GM12878 (cell line): ENCODE data around the gene RNF112. TPM values are rescaled to one million over a fixed set of nuclear protein-coding genes. Genes with fewer than 3 reads are reported as not detected.

ENCODE experiments used
- ASH2L ChIP-seq: fragments of 300-600, 200-600 bp; sonication (generic); IDR thresholded peaks from 2 replicates; pipeline ENCODE4 v1.6.1; 2017; ENCODE audit warnings: low read depth, mild to moderate bottlenecking, borderline replicate concordance
- CBFB ChIP-seq: IDR thresholded peaks from 2 replicates; pipeline ENCODE4 v1.6.1; 2016; ENCODE audit warnings: antibody characterized with exemption, low read depth
- CEBPB ChIP-seq, 2 experiments: fragments of 150-350 bp in 1 of 2; IDR thresholded peaks; 2 replicates each; pipeline ENCODE4 v1.6.1; 2012 to 2014; ENCODE audit warnings: low read depth in 2 of 2, low read length in 2 of 2, borderline replicate concordance in 1 of 2, inconsistent platforms in 1 of 2
- CREB1 ChIP-seq: IDR thresholded peaks from 2 replicates; pipeline ENCODE4 v1.6.1; 2012; ENCODE audit warnings: low read depth, mild to moderate bottlenecking, inconsistent platforms
- CREM ChIP-seq: IDR thresholded peaks from 2 replicates; pipeline ENCODE4 v1.6.1; 2014; ENCODE audit warnings: antibody characterized with exemption, low read depth
- FOXM1 ChIP-seq: IDR thresholded peaks from 2 replicates; pipeline ENCODE4 v1.6.1; 2012; ENCODE audit warnings: low read depth, mild to moderate bottlenecking, inconsistent platforms, low read length, moderate library complexity
- IKZF1 ChIP-seq: fragments of 450-650 bp; conservative IDR thresholded peaks from 2 replicates; pipeline ENCODE4 v1.6.1; 2017; ENCODE audit warnings: antibody characterized with exemption, mild to moderate bottlenecking
- JUNB ChIP-seq: IDR thresholded peaks from 2 replicates; pipeline ENCODE4 v1.6.1; 2016; ENCODE audit warnings: antibody characterized with exemption, mild to moderate bottlenecking
- KAT2A ChIP-seq: conservative IDR thresholded peaks from 2 replicates; pipeline ENCODE4 v1.6.1; 2011; ENCODE audit warnings: low read depth, low read length; ENCODE audit not compliant: control insufficient read depth
- MYB ChIP-seq: fragments of 150-350 bp; IDR thresholded peaks from 2 replicates; pipeline ENCODE4 v1.6.1; 2014; ENCODE audit warnings: mild to moderate bottlenecking, low read depth, low read length, borderline replicate concordance
- MYC ChIP-seq: IDR thresholded peaks from 2 replicates; pipeline ENCODE4 v1.6.1; 2011; ENCODE audit warnings: mild to moderate bottlenecking, low read length, moderate library complexity, inconsistent platforms; ENCODE audit not compliant: insufficient read depth, insufficient replicate concordance, insufficient read length, severe bottlenecking
- NFIC ChIP-seq: IDR thresholded peaks from 2 replicates; pipeline ENCODE4 v1.6.1; 2012; ENCODE audit warnings: low read depth, mild to moderate bottlenecking, inconsistent platforms, low read length, moderate library complexity
- NR2C1 ChIP-seq: fragments of 450-650 bp; IDR thresholded peaks from 2 replicates; pipeline ENCODE4 v1.6.1; 2017; ENCODE audit warnings: antibody characterized with exemption, mild to moderate bottlenecking, moderate library complexity
- NR2F1 ChIP-seq: fragments of 450-650 bp; conservative IDR thresholded peaks from 2 replicates; pipeline ENCODE4 v1.6.1; 2017; ENCODE audit warnings: mild to moderate bottlenecking
- NRF1 ChIP-seq: conservative IDR thresholded peaks from 2 replicates; pipeline ENCODE4 v1.6.1; 2011; ENCODE audit warnings: mild to moderate bottlenecking, low read depth, low read length, improper control_type of control experiment
- PML ChIP-seq: IDR thresholded peaks from 2 replicates; pipeline ENCODE4 v1.6.1; 2012; ENCODE audit warnings: low read length, inconsistent platforms
- POLR2AphosphoS5 ChIP-seq: IDR thresholded peaks from 2 replicates; pipeline ENCODE4 v1.6.1; 2011; ENCODE audit warnings: mild to moderate bottlenecking, low read length, inconsistent platforms
- RB1 ChIP-seq: fragments of 450-650 bp; formaldehyde crosslinking; IDR thresholded peaks from 2 replicates; pipeline ENCODE4 v1.6.1; 2017; ENCODE audit warnings: mild to moderate bottlenecking, borderline replicate concordance
- SREBF2 ChIP-seq: IDR thresholded peaks from 2 replicates; pipeline ENCODE4 v1.6.1; 2012; ENCODE audit warnings: mild to moderate bottlenecking, low read length
- SRF ChIP-seq, 2 experiments: IDR thresholded peaks; 2 replicates each; pipeline ENCODE4 v1.6.1; 2011; ENCODE audit warnings: low read depth in 2 of 2, low read length in 2 of 2, mild to moderate bottlenecking in 1 of 2, moderate library complexity in 1 of 2
- STAT1 ChIP-seq: fragments of 450-650 bp; conservative IDR thresholded peaks from 2 replicates; pipeline ENCODE4 v1.6.1; 2014; ENCODE audit warnings: antibody characterized with exemption, mild to moderate bottlenecking
- TAF1 ChIP-seq: IDR thresholded peaks from 2 replicates; pipeline ENCODE4 v1.6.1; 2011; ENCODE audit warnings: mild to moderate bottlenecking, low read depth, low read length, borderline replicate concordance
- WRNIP1 ChIP-seq: IDR thresholded peaks from 2 replicates; pipeline ENCODE4 v1.6.1; 2011; ENCODE audit warnings: low read depth, low read length, improper control_type of control experiment, borderline replicate concordance
- YY1 ChIP-seq: IDR thresholded peaks from 2 replicates; pipeline ENCODE4 v1.6.1; 2011; ENCODE audit warnings: low read depth, mild to moderate bottlenecking, low read length
- ZNF622 ChIP-seq: fragments of 450-650 bp; IDR thresholded peaks from 2 replicates; pipeline ENCODE4 v1.6.1; 2017; ENCODE audit warnings: mild to moderate bottlenecking, inconsistent platforms
- polyA plus RNA-seq, 11 experiments: library from polyadenylated mRNA; depleted of rRNA in 4 of 11; unstranded in 6 of 11; stranded (reverse) in 5 of 11; fragments of >200 nt; fragmentation: Nextera tagmentation in 4 of 11; fragmentation: Illumina TruSeq in 1 of 11; extraction: Ambion mirVana in 4 of 11; extraction: Trizol in 1 of 11; gene quantifications; 1 replicate in 1 of 11; 2 replicates in 10 of 11; pipeline versions ENCODE4 v1.2.1 to v1.2.3, GENCODE V29; 2011 to 2016; ENCODE audit warnings: inconsistent platforms in 2 of 11, missing spikeins in 2 of 11, low read depth in 1 of 11
- total RNA-seq, 4 experiments: library from RNA; depleted of rRNA in 3 of 4; stranded (reverse); fragments of >200 nt in 3 of 4; fragmentation: Illumina TruSeq in 1 of 4; extraction: Trizol in 1 of 4; gene quantifications; 2 replicates each; pipeline versions ENCODE4 v1.2.1 to v1.2.3, GENCODE V29; 2013 to 2021
- TF ChIP-seq, protein P1 (sequence below): fragments of 450-650 bp; IDR thresholded peaks from 2 replicates; pipeline ENCODE4 v1.6.1; 2017; ENCODE audit warnings: mild to moderate bottlenecking
- TF ChIP-seq, protein P2 (sequence below): IDR thresholded peaks from 2 replicates; pipeline ENCODE4 v1.6.1; 2011; ENCODE audit warnings: borderline replicate concordance, low read depth, mild to moderate bottlenecking, moderate library complexity, mixed read lengths, low read length; ENCODE audit not compliant: insufficient read depth; ENCODE audit errors: extremely low read length
- TF ChIP-seq, protein P3 (sequence below): IDR thresholded peaks from 2 replicates; pipeline ENCODE4 v1.6.1; 2012; ENCODE audit warnings: low read length, inconsistent platforms

RNF112 gene
- total and polyA plus RNA-seq, 10 of the 15 experiments (the other 5 are each of a cell fraction or from before 2014, with no cell fraction given): not detected

DNA sequence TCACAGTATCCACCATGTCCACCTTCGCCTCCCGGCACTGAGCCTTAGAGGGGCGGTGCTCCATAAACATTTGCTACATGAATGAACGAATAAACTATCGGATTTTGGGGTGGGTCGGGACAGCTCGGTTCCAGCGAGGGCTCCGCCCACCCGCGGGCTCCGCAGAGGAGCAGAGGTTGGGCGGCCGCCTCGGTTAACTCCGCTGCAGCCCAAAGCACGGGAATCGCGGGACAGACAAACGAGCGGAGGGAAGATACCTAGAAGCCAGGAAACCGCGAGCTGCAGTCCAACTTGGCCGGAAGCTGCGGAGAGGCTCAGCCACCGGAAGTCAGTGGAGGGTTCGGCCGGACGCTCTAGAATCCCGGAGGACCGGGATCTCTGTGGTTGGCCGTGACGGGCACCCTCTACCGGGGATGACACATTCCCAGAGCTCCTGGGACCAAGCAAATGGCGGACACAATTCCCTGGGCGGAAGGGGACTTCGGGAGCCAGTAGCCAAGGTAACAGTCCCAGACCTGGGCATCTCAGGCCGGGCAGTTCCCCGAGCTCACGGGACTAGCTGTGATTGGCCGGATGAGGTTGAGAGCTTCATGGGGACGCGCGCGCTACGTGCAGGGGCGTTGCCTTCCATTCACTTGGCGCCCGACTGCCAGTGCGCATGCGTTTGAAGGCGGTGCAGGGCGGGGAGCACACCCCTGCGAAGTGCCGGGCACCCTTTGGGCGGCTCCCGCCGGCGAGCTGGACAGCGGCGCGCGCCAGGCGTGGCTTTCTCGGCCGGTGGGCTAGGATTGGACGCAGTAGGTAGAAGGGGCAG lies 33.2 kb upstream of the RNF112 start (continued):
- TF ChIP-seq MYB (no peak), NR2F1 (no peak), KAT2A (no peak), CREM (peak; percentile 31; the same call in 1 of the 2 replicates), PML (peak; percentile 90; the same call in 1 of the 2 replicates), NRF1 (peak; percentile 96), ASH2L (peak; percentile 56; the same call in 1 of the 2 replicates), SREBF2 (no peak), POLR2AphosphoS5 (peak; percentile 83), YY1 (peak; percentile 82), FOXM1 (no peak), CBFB (peak; percentile 88), ZNF622 (no peak), RB1 (peak; percentile 32; the same call in 1 of the 2 replicates), IKZF1 (peak; percentile 90), CREB1 (0 out of 2 replicates have a peak, but pooled peaks have one; percentile 47), CEBPB (IDR thresholded peaks at IDR 0.05; ENCODE audit: borderline replicate concordance in 1 of 2, low read depth in 2 of 2, low read length in 2 of 2) (no peak), SRF (IDR thresholded peaks at IDR 0.05; ENCODE audit: low read depth in 2 of 2, low read length in 2 of 2) (0 out of 4 replicates have a peak, but pooled peaks of 1 of the 2 experiments have one; percentile 30), JUNB (no peak), WRNIP1 (peak; percentile 56; the same call in 1 of the 2 replicates), MYC (no peak), TAF1 (peak; percentile 90), NR2C1 (no peak), STAT1 (0 out of 2 replicates have a peak, but pooled peaks have one; percentile 15), NFIC (no peak; the same call in 1 of the 2 replicates)
- TF ChIP-seq, protein P1, sequence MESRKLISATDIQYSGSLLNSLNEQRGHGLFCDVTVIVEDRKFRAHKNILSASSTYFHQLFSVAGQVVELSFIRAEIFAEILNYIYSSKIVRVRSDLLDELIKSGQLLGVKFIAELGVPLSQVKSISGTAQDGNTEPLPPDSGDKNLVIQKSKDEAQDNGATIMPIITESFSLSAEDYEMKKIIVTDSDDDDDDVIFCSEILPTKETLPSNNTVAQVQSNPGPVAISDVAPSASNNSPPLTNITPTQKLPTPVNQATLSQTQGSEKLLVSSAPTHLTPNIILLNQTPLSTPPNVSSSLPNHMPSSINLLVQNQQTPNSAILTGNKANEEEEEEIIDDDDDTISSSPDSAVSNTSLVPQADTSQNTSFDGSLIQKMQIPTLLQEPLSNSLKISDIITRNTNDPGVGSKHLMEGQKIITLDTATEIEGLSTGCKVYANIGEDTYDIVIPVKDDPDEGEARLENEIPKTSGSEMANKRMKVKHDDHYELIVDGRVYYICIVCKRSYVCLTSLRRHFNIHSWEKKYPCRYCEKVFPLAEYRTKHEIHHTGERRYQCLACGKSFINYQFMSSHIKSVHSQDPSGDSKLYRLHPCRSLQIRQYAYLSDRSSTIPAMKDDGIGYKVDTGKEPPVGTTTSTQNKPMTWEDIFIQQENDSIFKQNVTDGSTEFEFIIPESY: no peak
- TF ChIP-seq, protein P2, sequence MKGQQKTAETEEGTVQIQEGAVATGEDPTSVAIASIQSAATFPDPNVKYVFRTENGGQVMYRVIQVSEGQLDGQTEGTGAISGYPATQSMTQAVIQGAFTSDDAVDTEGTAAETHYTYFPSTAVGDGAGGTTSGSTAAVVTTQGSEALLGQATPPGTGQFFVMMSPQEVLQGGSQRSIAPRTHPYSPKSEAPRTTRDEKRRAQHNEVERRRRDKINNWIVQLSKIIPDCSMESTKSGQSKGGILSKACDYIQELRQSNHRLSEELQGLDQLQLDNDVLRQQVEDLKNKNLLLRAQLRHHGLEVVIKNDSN: no peak
- TF ChIP-seq, protein P3, sequence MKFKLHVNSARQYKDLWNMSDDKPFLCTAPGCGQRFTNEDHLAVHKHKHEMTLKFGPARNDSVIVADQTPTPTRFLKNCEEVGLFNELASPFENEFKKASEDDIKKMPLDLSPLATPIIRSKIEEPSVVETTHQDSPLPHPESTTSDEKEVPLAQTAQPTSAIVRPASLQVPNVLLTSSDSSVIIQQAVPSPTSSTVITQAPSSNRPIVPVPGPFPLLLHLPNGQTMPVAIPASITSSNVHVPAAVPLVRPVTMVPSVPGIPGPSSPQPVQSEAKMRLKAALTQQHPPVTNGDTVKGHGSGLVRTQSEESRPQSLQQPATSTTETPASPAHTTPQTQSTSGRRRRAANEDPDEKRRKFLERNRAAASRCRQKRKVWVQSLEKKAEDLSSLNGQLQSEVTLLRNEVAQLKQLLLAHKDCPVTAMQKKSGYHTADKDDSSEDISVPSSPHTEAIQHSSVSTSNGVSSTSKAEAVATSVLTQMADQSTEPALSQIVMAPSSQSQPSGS: no peak
